GM15510 (cell line): ENCODE results near the gene TNFSF15.

Source experiments
- POLR2A ChIP-seq: IDR thresholded peaks from 3 replicates; pipeline ENCODE4 v1.6.1; 2011; ENCODE audit warnings: borderline replicate concordance; ENCODE audit not compliant: insufficient read length; ENCODE audit errors: extremely low read depth

Gene TNFSF15

GRCh38 chr9:114829574-114830440 lies 24.0 kb upstream of the TNFSF15 start:
- TF ChIP-seq POLR2A: no peak

GRCh38 chr9:114828303-114828650 lies 22.4 kb upstream of the TNFSF15 start:
- TF ChIP-seq POLR2A: no peak

- no peak for TF ChIP-seq POLR2A
Observed at GRCh38 chr9:114827641-114828302, 21.9 kb upstream of the TNFSF15 start.

- no peak for TF ChIP-seq POLR2A
Observed at GRCh38 chr9:114826431-114826830, 20.6 kb upstream of the TNFSF15 start.

- TF ChIP-seq POLR2A: no peak
Observed at GRCh38 chr9:114825126-114825795, 19.4 kb upstream of the TNFSF15 start.

GRCh38 chr9:114824110-114824509 lies 18.3 kb upstream of the TNFSF15 start:
- TF ChIP-seq POLR2A: no peak

GRCh38 chr9:114823441-114823840 lies 17.6 kb upstream of the TNFSF15 start:
- no peak for TF ChIP-seq POLR2A

GRCh38 chr9:114822708-114823107 lies 16.9 kb upstream of the TNFSF15 start:
- TF ChIP-seq POLR2A: no peak

GRCh38 chr9:114820776-114821501 lies 15.1 kb upstream of the TNFSF15 start:
- no peak for TF ChIP-seq POLR2A

GRCh38 chr9:114818178-114818577 lies 12.3 kb upstream of the TNFSF15 start:
- TF ChIP-seq POLR2A: no peak

GRCh38 chr9:114813717-114814418 lies 8.0 kb upstream of the TNFSF15 start:
- TF ChIP-seq POLR2A: no peak

- TF ChIP-seq POLR2A: no peak
Observed at GRCh38 chr9:114811966-114812636, 6.3 kb upstream of the TNFSF15 start.

- no peak for TF ChIP-seq POLR2A
Observed at GRCh38 chr9:114811301-114811700, 5.5 kb upstream of the TNFSF15 start.

- no peak for TF ChIP-seq POLR2A
Observed at GRCh38 chr9:114810614-114811013, 4.8 kb upstream of the TNFSF15 start.
